NCI-H1048 (cell line): Measurements from ENCODE around the gene HSH2D.
A peak's percentile ranks its signal among the peaks of the same experiment; 100 is the strongest.

Experiments used
- DNase-seq: peaks from one replicate; lab custom pipeline; 2025; lab: John Stamatoyannopoulos, UW

The HSH2D gene

DNA sequence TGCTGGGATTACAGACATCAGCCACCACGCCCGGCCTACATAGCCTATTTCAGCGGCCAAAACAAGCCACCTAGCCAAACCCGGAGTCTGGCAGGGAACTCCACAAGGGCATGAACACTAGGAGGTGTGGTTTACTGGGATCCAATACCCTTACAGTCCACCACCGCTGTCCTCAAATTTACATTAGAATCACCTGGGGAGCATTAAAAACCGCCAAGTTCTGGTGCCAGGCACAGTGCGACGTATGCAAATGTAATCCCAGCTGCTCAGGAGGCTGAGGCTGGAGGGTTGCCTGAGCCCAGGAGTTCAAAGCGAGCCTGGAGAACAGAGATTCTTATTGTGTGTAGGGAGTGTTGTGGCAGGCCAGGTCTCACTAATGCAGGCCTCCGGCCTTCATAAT lies 50.0 kb downstream of the HSH2D start:
- no peak for DNase-seq

DNA sequence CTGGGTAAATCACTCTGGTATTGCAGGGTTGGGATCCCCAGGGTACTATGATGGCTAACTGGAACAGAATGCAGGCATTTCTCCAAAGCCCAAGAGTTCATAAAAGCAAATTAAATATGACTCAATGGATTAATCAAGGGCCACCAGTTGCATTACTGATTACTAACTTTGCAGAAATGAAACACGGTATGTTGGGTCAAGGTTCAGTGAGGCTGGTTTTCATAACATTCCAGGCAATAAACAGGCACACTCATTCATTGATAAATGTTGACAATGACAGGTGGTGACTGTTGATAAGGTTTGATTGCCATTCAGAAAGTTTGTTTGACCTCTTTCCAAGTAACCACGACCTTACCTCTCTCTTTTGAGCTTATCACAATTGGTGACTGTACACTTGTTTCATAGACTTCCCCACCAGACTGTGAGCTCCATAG lies 53.7 kb downstream of the HSH2D start:
- no peak for DNase-seq

GRCh38 chr19:16197622-16198369 lies 54.3 kb downstream of the HSH2D start, which contains the start of gene AP1M1:
Gene AP1M1, plus strand, starts transcription at chr19:16197911. Its CDS starts 116 bp downstream, at chr19:16198027.
- DNase-seq, result peak; percentile 87

DNA sequence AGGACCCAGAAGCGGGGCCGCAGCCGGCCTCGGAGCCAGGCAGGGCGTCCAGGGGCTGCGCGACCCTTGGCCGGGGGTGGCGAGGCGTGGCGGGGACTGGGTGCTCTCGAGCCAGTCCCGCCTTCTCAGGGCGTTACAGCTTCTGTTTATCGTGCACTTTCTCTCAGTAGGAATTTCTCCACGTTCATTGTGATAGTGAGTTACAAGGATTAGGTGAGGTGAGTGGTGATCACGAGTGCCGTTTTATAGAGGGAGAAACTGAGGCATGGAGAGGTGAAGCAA lies 54.8 kb downstream of the HSH2D start:
- DNase-seq, result no peak

- no peak for DNase-seq
Measured at GRCh38 chr19:16199275-16199932, 55.9 kb downstream of the HSH2D start.

GRCh38 chr19:16200038-16201010 lies 56.8 kb downstream of the HSH2D start:
- DNase-seq, result no peak

GRCh38 chr19:16201011-16201391 lies 57.5 kb downstream of the HSH2D start:
- no peak for DNase-seq

DNA sequence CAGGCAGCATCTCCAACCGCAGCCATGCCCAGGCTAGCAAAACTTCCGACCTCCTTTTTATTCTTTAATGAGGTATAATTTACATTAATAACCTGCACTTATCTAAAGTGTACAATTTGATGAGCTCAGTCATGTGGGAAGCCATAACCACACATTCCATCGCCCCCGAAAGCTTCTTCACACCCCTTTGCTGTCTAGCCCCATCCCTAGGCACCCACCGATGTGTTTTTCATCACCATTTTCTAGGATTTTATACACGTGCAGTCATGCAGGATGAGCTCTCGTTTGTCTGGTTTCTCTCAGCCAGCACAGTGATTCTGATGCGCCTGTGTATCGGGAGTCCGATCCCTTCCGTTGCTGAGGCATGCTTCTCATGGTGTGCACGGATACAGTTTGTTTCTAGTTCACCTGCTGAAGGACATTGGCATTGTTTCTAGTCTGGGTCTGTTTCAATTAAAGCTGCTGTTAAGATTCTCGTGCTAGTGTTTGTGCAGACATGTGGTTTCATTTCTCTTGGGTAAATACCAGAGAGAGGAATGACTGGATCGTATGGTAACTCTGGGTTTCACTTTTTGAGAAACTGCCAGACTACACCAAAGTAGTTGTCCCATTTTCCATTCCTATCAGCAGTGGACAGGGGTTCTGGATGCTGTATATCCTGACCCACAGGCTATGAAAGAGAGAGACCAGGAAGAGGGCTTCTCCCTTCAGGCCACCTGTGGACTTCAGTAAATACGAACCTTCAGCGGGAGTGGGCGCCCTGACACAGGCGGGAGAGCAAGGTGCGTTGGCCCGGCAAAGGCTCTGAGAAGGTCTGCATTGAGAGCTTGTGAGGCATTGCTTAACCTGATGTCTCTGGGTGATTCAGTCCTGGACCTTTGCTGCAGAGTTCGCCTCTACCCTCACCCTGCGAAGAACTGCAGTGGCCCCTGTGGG lies 59.1 kb downstream of the HSH2D start:
- no peak for DNase-seq

DNA sequence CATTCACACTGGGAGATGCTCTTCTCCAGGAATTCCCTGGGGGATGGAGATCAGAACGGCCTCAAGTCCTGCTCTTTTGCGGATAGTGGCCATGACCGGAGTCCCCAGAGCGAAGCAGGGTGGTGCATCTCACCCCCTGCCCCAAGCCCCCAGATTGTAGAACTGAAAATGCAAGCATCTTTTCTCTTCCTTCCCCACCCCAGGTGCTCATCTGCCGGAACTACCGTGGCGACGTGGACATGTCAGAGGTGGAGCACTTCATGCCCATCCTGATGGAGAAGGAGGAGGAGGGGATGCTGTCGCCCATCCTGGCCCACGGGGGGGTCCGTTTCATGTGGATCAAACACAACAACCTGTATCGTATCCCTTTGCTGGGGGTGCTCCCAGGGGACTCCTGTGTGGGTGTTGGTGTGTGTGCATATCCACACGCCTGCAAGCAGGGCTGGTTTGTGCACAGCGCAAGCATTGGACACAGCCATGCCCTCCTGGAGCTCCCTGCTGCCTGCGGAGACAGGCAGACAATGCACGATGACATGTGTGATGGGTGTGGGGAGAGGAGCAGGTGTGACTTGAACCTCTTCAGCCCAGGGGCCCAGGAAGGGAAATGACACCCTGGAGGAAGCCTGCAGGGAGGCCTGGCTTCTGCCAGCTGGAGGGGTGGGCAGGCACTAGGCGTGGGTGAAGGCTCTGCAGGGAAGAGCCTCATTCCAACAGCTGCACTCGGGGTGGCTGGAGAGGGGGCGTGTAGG lies 59.9 kb downstream of the HSH2D start:
- no peak for DNase-seq

- DNase-seq, result no peak
Measured at GRCh38 chr19:16204005-16204294, 60.5 kb downstream of the HSH2D start.

GRCh38 chr19:16205205-16206045 lies 61.9 kb downstream of the HSH2D start:
- DNase-seq, result no peak

GRCh38 chr19:16206046-16206605 lies 62.6 kb downstream of the HSH2D start:
- no peak for DNase-seq

- DNase-seq, result no peak
Measured at GRCh38 chr19:16206637-16207036, 63.2 kb downstream of the HSH2D start.

GRCh38 chr19:16207063-16207462 lies 63.6 kb downstream of the HSH2D start:
- DNase-seq, result no peak

- DNase-seq, result no peak
Measured at GRCh38 chr19:16207490-16208025, 64.1 kb downstream of the HSH2D start.
